NCI-H2081 (cell line): Measurements from ENCODE around the gene WDR70.
"Not testable (repeated sequence)": the region's sequence is repeated elsewhere in the genome, so short reads cannot be mapped to it uniquely, and the experiment has no call there.

Source experiments
- DNase-seq, 2 experiments: peaks; one replicate each; lab custom pipeline; 2025; lab: John Stamatoyannopoulos, UW

WDR70 gene

DNA sequence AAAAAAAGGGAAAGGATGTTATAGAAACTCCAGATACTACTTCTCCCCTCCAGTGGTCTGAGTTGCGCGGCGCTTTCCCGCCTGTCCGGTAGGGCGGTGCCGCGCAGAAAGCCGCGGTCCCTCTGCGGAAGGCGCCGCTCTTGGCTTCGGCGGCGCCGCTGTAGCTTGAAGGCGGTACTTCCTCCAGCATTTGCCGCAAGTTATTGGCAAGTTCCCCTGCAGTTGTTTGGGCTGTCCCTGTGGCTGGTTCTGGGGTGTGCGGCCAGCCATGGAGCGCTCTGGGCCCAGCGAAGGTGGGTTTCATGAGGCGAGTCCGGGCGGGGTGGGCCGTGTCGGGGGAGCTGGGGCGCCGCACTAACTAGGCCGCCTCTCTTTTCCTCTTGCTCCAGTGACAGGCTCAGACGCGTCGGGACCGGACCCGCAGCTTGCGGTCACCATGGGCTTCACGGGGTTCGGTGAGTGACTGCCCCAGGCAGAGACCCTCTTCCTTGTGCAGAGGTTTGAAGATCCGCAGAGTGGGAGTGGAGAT, at the start of gene WDR70:
Gene WDR70, plus strand, starts transcription at position 219 of the 529 bp plus-strand sequence. Its CDS starts 50 bp downstream, at position 269.
- DNase-seq: peak; percentile 91 to 97

GRCh38 chr5:37334754-37335153, 44.4 kb upstream of the WDR70 start:
- DNase-seq: not testable (repeated sequence)

DNA sequence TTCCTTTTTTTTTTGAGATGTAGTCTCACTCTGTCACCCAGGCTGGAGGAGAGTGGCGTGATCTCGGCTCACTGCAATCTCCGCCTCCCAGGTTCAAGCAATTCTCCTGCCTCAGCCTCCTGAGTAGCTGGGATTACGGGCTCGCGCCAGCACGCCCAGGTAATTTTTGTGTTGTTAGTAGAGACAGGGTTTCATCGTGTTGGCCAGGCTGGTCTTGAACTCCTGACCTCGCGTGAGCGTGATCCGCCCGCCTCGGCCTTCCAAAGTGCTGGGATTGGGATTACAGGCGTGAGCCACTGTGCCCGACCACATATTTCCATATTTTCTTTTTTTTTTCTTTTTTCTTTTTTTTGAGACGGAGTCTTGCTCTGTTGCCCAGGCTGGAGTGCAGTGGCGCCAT, 36.4 kb upstream of the WDR70 start:
- not testable (repeated sequence) for DNase-seq

- DNase-seq: no peak
These were observed 24.0 kb upstream of the WDR70 start for GRCh38 chr5:37355161-37355560.

DNA sequence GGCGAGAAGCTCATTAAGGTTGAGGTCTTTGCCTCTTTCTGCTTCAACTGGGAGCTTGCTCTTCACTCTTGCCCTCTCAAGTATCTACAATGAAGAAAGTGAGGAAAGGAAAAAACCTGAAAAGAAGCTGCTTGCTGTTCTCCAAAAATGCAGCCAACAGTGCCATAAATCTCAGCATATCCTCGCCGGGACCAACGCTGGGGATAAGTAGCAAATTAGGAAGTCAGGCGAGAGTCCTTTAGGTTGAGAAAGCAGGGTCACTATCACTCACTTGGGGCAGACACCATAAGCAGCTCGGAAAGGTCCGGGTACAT, 8.6 kb upstream of the WDR70 start:
- DNase-seq: peak in 1 of 2 experiments; percentile 62

- DNase-seq: peak; percentile 99
These were observed 8.0 kb upstream of the WDR70 start, which contains the start of gene NUP155 for GRCh38 chr5:37370864-37371726. TSS of gene NUP155 (minus strand) at chr5:37371106. CDS start at chr5:37370977, 129 bp downstream.

GRCh38 chr5:37375091-37375490, 4.0 kb upstream of the WDR70 start:
- DNase-seq: no peak

- DNase-seq: not testable (repeated sequence)
These were observed 1.1 kb upstream of the WDR70 start for GRCh38 chr5:37378066-37378465.

- no peak for DNase-seq
These were observed 12.5 kb downstream of the WDR70 start for GRCh38 chr5:37391591-37391990.

- DNase-seq: no peak
These were observed 17.2 kb downstream of the WDR70 start for GRCh38 chr5:37396352-37396751.

DNA sequence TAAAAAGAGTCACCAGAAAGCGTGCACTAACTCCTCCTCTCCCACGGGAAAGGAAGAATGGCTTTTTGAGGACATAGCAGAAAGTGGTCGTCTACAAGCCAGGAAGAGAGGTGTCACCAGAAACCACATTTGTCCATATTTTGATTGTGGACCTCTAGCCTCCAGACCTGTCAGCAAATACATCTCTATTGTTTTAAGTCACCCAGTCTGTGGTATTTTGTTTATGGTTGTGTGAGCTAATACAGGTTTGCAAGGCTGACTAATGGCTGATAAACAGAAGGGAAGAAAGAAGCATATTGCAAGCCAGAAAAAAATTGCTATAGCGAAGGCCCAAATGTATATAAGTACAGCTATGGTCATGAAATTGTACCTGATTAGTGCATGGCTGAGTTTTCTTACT, 21.4 kb downstream of the WDR70 start:
- DNase-seq: no peak

DNA sequence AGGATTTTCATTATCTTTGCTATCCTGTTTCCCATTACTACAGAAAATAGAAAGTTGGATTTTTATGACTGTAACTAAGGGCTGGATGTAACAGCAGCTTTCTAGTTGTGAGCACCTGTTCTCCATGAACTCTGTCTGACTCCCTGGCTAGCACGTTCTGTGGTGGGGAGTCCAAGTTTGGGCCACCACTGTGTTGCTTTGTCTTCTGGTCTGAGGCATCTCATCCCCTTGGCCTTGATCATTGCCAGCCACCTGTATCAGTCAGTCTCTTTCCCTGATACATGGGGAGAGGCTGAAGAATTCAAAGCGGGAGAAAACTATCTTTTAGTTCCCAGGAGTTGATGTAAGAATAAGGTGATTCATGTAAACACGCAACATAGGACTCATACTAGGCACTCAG, 33.4 kb downstream of the WDR70 start:
- no peak for DNase-seq

- not testable (repeated sequence) for DNase-seq
These were observed 36.3 kb downstream of the WDR70 start for GRCh38 chr5:37415456-37415855.

GRCh38 chr5:37417347-37417746, 38.2 kb downstream of the WDR70 start:
- DNase-seq: no peak

DNA sequence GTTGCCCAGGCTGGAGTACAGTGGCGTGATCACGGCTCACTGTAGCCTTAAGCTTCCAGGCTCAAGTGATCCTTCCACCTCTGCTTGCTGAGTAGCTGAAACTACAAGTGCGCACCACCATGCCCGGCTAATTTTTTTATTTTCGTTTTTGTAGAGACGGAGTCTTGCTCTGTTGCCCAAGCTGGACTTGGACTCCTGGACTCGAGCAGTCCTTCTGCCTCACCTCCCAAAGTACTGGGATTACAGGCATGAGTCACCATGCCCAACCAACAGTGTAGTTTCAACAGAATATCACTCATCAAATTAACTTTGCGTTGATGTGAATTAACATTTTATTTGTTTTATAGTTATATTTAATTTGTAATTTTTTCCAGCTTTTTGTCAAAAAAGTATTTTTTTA, 45.3 kb downstream of the WDR70 start:
- DNase-seq: no peak

DNA sequence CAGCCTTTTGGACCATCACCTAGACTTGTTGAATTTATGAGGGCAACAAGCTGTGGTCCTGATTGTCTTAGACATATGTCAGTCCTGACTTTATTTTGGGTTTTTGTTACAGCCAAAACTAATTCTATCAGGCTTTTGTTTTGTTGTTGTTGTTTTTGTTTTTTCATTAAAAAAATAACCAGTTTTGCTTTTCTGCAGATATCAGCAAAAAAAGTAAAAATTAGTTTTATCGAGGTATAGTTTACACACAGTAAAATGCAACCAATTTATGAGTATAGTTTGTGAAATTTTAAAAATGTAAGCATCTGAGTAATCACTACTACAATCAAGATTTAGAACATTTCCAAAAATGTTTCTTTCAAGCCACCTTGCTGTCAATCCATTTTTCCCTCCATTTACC, 48.9 kb downstream of the WDR70 start:
- DNase-seq: no peak

- DNase-seq: no peak
These were observed 56.1 kb downstream of the WDR70 start for GRCh38 chr5:37435261-37435660.

DNA sequence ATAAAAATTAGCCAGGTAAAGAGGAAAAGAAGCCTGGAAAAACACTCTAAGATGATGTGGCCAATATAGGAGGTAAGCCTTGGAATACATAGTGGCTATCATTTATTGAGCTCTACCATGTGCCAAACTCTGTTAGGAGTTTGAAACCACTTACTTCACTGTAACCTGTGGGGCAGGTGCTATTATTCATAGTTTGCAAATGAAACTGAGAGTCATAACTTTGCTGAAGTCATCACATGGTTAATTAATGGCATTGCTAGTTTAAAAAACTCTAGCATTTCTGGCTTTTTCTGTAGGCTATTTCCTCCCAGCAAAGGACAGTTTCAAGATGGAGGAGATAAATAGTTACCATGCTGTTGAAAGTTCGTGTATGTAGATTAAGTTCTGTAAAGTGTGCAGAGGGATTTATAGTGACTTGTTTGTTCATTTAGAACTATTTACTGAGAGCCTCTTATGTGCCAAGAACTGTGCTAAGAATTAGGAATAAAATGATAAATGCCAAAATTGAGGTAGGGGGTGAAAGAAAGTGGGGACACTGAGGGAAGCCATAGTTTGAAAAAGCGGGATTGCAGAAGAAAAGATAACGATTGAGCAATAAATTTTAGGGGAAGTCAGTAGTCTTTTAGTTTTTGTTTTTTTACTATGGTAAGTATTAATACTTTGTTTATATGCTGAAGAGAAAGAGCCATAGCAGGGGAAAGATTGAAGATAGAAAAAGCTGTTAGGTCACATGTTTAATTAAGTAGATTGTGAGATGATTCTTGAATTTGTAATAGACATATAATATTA, 57.2 kb downstream of the WDR70 start:
- no peak for DNase-seq

- DNase-seq: no peak
These were observed 58.6 kb downstream of the WDR70 start for GRCh38 chr5:37437711-37438110.

GRCh38 chr5:37445783-37446182, 66.7 kb downstream of the WDR70 start:
- not testable (repeated sequence) for DNase-seq

DNA sequence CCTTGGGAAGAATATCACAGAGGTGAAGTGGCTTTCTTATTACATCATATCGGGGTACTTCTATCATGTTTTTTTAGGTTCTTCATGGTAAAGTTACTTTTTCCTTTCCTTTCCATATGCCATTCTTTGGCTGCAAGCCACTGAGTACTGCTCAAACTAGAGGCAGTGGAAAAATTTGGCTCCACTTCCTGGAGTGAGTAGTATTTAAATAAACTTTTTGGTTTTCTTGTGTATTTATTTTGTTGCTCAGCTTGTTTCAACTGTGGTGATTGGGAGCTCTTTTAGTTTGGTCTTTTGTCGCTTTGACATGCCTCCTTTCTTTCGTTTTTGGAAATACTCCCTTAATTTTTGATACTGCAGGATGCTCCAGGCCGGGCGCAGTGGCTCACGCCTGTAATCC, 69.8 kb downstream of the WDR70 start:
- no peak for DNase-seq

DNA sequence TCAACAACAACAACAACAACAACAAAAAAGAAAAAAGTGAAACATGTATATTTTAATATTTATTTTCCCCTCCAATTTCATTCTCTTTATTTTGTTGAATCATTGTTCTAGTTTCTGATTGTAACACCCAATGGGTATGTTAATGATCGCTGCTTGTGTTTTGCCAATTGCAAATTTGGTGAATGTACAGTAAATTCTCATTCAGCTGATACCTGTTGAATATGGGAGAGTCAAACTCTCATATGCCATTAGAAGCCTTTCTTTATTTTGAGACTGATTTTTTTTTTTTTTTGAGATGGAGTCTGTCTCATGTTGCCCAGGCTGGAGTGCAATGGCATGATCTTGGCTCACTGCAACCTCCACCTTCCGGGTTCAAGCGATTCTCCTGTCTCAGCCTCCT, 72.9 kb downstream of the WDR70 start:
- DNase-seq: not testable (repeated sequence)

DNA sequence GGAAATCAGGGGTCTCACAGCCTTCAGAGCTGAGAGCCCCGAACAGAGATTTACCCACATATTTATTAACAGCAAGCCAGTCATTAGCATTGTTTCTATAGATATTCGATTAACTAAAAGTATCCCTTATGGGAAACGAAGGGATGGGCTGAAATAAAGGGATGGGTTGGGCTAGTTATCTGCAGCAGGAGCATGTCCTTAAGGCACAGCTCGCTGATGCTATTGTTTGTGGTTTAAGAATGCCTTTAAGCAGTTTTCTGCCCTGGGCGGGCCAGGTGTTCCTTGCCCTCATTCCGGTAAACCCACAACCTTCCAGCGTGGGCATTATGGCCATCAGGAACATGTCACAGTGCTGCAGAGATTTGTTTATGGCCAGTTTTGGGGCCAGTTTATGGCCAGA, 74.1 kb downstream of the WDR70 start:
- DNase-seq: not testable (repeated sequence)
